Liver (tissue), 9 donors: ENCODE data around the gene FBLL1. TPM values are rescaled to one million over a fixed set of nuclear protein-coding genes. Genes with fewer than 3 reads are reported as not detected.

Experiments used
- DNase-seq: peaks from one replicate; pipeline ENCODE4 v3.0.0-alpha.2; 2017; ENCODE audit warnings: low spot score
- H3K27ac ChIP-seq, 2 donors: one replicate each; pipeline ENCODE4 v1.7.0; 2013; ENCODE audit warnings: inconsistent platforms in 2 of 2, low read length in 2 of 2, control low read depth in 1 of 2, low read depth in 1 of 2, mild to moderate bottlenecking in 1 of 2
- H3K27me3 ChIP-seq, 4 donors: one replicate each; pipeline versions ENCODE4 v1.6.1 to v1.7.0; 2013; ENCODE audit warnings: low read length in 3 of 4, inconsistent platforms in 1 of 4, mild to moderate bottlenecking in 1 of 4, moderate library complexity in 1 of 4; ENCODE audit not compliant: control insufficient read depth in 4 of 4, insufficient read depth in 4 of 4
- H3K36me3 ChIP-seq, 4 donors: one replicate each; pipeline versions ENCODE4 v1.6.1 to v1.7.0; 2013; ENCODE audit warnings: low read length in 3 of 4, mild to moderate bottlenecking in 3 of 4, low read depth in 1 of 4, moderate library complexity in 1 of 4; ENCODE audit not compliant: control insufficient read depth in 4 of 4, insufficient read depth in 3 of 4
- H3K4me1 ChIP-seq, 4 donors: one replicate each; pipeline versions ENCODE4 v1.6.1 to v1.7.0; 2013; ENCODE audit warnings: low read length in 3 of 4, mild to moderate bottlenecking in 3 of 4, moderate library complexity in 1 of 4; ENCODE audit not compliant: control insufficient read depth in 4 of 4, insufficient read depth in 4 of 4
- H3K4me3 ChIP-seq, 3 donors: one replicate each; pipeline versions ENCODE4 v1.6.1 to v1.7.0; 2013; ENCODE audit warnings: low read length in 3 of 3, control low read depth in 1 of 3, low read depth in 1 of 3, mild to moderate bottlenecking in 1 of 3
- H3K9ac ChIP-seq, 2 donors: one replicate each; pipeline ENCODE4 v1.7.0; 2013; ENCODE audit warnings: low read length in 2 of 2, mild to moderate bottlenecking in 2 of 2, moderate library complexity in 2 of 2, control low read depth in 1 of 2, low read depth in 1 of 2
- H3K9me3 ChIP-seq, 4 donors: one replicate each; pipeline versions ENCODE4 v1.6.1 to v1.7.0; 2013; ENCODE audit warnings: low read length in 3 of 4; ENCODE audit not compliant: control insufficient read depth in 4 of 4
- ATF3 ChIP-seq: IDR thresholded peaks from 2 replicates; pipeline ENCODE4 v1.6.1; 2016; ENCODE audit warnings: antibody characterized with exemption
- EGR1 ChIP-seq, 2 donors: IDR thresholded peaks; 2 replicates each; pipeline ENCODE4 v1.6.1; 2016 to 2018; ENCODE audit warnings: antibody characterized with exemption in 2 of 2, low read depth in 2 of 2
- FOXA1 ChIP-seq: IDR thresholded peaks from 2 replicates; pipeline ENCODE4 v1.6.1; 2016; ENCODE audit warnings: antibody characterized with exemption
- FOXA2 ChIP-seq: IDR thresholded peaks from 2 replicates; pipeline ENCODE4 v1.6.1; 2016; ENCODE audit warnings: antibody characterized with exemption
- GABPA ChIP-seq, 2 donors: IDR thresholded peaks in 1 of 2; conservative IDR thresholded peaks in 1 of 2; 2 replicates each; pipeline ENCODE4 v1.6.1; 2016; ENCODE audit warnings: antibody characterized with exemption in 2 of 2, mild to moderate bottlenecking in 1 of 2, moderate library complexity in 1 of 2
- HNF4A ChIP-seq, 2 donors: conservative IDR thresholded peaks; 2 replicates each; pipeline ENCODE4 v1.6.1; 2016; ENCODE audit warnings: antibody characterized with exemption in 2 of 2, mild to moderate bottlenecking in 2 of 2
- HNF4G ChIP-seq: IDR thresholded peaks from 2 replicates; pipeline ENCODE4 v1.6.1; 2016; ENCODE audit warnings: antibody characterized with exemption
- JUND ChIP-seq, 2 donors: IDR thresholded peaks; 2 replicates each; pipeline ENCODE4 v1.6.1; 2016; ENCODE audit warnings: antibody characterized with exemption in 2 of 2
- NR2F2 ChIP-seq: IDR thresholded peaks from 2 replicates; pipeline ENCODE4 v1.6.1; 2016; ENCODE audit warnings: antibody characterized with exemption
- RAD21 ChIP-seq, 2 donors: IDR thresholded peaks; 2 replicates each; pipeline ENCODE4 v1.6.1; 2016; ENCODE audit warnings: antibody characterized with exemption in 2 of 2, mild to moderate bottlenecking in 2 of 2
- REST ChIP-seq: IDR thresholded peaks from 2 replicates; pipeline ENCODE4 v1.6.1; 2016; ENCODE audit warnings: antibody characterized with exemption, mild to moderate bottlenecking
- RXRA ChIP-seq, 2 donors: IDR thresholded peaks; 2 replicates each; pipeline ENCODE4 v1.6.1; 2017 to 2018; ENCODE audit warnings: antibody characterized with exemption in 2 of 2, mild to moderate bottlenecking in 1 of 2
- SP1 ChIP-seq: IDR thresholded peaks from 2 replicates; pipeline ENCODE4 v1.6.1; 2018; ENCODE audit warnings: antibody characterized with exemption, mild to moderate bottlenecking
- TAF1 ChIP-seq: conservative IDR thresholded peaks from 2 replicates; pipeline ENCODE4 v1.6.1; 2016; ENCODE audit warnings: antibody characterized with exemption, mild to moderate bottlenecking
- WGBS: extraction: QIAGEN DNeasy Blood & Tissue Kit; methylation state at CpG from one replicate; pipeline ENCODE4 v1.1.7; 2013; 5-methylcytosine and 5-hydroxymethylcytosine counted together
- polyA plus RNA-seq, 2 donors: library from polyadenylated mRNA; stranded (reverse) in 1 of 2; unstranded in 1 of 2; fragments of 200-250 nt in 1 of 2; fragments of >200 nt in 1 of 2; fragmentation: Nextera tagmentation in 1 of 2; extraction: Ambion mirVana in 1 of 2; gene quantifications; one replicate each; pipeline versions ENCODE4 v1.2.1 to v1.2.3, GENCODE V29; 2013 to 2015
- total RNA-seq, 2 donors: library from RNA; depleted of rRNA; stranded (reverse); fragments of >200 nt; gene quantifications; one replicate each; pipeline ENCODE4 v1.2.3, GENCODE V29; 2014
- TF ChIP-seq, protein P1 (sequence below): IDR thresholded peaks from 2 replicates; pipeline ENCODE4 v1.6.1; 2016; ENCODE audit warnings: antibody characterized with exemption
- TF ChIP-seq, protein P2 (sequence below): fragments of 150-350 bp; IDR thresholded peaks from 2 replicates; pipeline ENCODE4 v1.5.1; 2017; ENCODE audit warnings: improper control_type of control experiment, low read depth, low read length; ENCODE audit not compliant: missing input control
- TF ChIP-seq, protein P3 (sequence below): IDR thresholded peaks from 2 replicates; pipeline ENCODE4 v1.6.1; 2016; ENCODE audit warnings: antibody characterized with exemption
- donor health status: healthy.
- donor health status: healthy.
- donor health status: healthy.
- donor health status: healthy.
- donor health status: healthy.

FBLL1 gene
- total and polyA plus RNA-seq, 4 donors: 0.05 to 0.42 (median 0.17) TPM; not detected in 1

DNA sequence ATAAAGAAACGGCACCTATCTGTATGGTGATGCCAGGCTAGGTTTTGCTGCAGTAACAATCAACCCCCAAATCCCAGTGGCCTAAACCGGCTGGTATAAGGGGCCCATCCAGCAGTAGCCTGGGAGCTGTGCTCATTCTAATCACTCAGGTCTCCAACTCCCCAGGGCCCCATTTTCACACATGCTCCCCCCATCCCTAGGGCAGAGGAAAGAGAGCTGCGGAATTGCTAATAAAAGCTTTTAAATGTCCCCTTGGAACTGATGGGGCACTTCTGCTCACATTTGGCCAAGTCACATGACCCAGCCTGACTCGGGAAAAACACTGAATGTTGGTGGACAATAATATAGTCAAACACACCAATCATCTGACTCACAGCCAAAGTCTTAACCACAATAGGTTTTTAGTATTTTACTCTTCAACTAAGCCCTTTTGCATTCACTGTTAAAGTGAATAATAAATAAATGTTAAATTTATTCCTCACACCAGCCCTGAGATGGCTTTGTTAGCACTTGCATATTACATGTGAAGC, 1.6 kb downstream of the FBLL1 start:
- Histone ChIP-seq H3K9me3 (peaks cover 0 to 7% (median under 1%) of the 10 kb centered on the region in 4 donors), H3K36me3 (no peaks in the 10 kb centered on the region), H3K27me3 (peaks cover 0 to 4% (median 0%) of the 10 kb centered on the region in 4 donors), H3K4me1 (peaks cover 3 to 8% (median 4%) of the 10 kb centered on the region in 4 donors), H3K9ac (no peak overlapping the region), H3K4me3 (no peak overlapping the region), H3K27ac (no peak overlapping the region)
- DNase-seq: no peak
- WGBS: 88% methylated on average over 4 of the region's 4 CpGs
- no peak for TF ChIP-seq ATF3
- TF ChIP-seq RXRA (IDR thresholded peaks at IDR 0.05): no peak
- no peak for TF ChIP-seq EGR1 (IDR thresholded peaks at IDR 0.05; ENCODE audit: low read depth in 2 of 2)
- TF ChIP-seq REST: no peak
- no peak for TF ChIP-seq NR2F2
- no peak for TF ChIP-seq FOXA1
- TF ChIP-seq, protein P1, sequence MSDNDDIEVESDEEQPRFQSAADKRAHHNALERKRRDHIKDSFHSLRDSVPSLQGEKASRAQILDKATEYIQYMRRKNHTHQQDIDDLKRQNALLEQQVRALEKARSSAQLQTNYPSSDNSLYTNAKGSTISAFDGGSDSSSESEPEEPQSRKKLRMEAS: no peak
- TF ChIP-seq TAF1: no peak

DNA sequence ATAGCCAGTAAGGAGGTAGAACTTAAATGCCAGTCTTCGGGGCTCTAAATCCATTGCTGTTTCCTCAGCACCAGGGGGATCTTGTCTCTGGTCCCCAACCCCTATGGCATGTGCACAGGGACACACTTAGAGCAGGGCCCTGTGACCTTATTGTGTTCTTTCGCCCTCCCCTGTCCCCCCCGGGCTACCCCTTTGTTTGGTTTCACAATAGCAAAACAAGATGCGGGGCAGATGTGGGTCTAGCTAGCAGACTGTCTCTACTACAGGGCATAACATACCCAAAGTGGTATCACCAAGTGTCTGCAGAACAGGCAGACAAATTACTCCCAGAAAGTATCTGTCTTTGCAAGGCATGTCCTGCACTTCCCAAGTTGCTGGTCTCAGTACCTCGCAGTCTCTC, 2.1 kb downstream of the FBLL1 start:
- Histone ChIP-seq H3K27ac (no peak overlapping the region), H3K9ac (no peak overlapping the region), H3K4me1 (peaks cover 3 to 8% (median 4%) of the 10 kb centered on the region in 4 donors), H3K36me3 (no peaks in the 10 kb centered on the region), H3K9me3 (peaks cover 0 to 7% (median under 1%) of the 10 kb centered on the region in 4 donors), H3K4me3 (no peak overlapping the region), H3K27me3 (peaks cover 0 to 4% (median 0%) of the 10 kb centered on the region in 4 donors)
- WGBS: 93% methylated on average over 5 of the region's 5 CpGs
- no peak for TF ChIP-seq GABPA (IDR thresholded peaks at IDR 0.05 in 1 of 2, conservative IDR thresholded peaks at IDR 0.05 in 1 of 2)
- no peak for TF ChIP-seq NR2F2
- TF ChIP-seq, protein P2, sequence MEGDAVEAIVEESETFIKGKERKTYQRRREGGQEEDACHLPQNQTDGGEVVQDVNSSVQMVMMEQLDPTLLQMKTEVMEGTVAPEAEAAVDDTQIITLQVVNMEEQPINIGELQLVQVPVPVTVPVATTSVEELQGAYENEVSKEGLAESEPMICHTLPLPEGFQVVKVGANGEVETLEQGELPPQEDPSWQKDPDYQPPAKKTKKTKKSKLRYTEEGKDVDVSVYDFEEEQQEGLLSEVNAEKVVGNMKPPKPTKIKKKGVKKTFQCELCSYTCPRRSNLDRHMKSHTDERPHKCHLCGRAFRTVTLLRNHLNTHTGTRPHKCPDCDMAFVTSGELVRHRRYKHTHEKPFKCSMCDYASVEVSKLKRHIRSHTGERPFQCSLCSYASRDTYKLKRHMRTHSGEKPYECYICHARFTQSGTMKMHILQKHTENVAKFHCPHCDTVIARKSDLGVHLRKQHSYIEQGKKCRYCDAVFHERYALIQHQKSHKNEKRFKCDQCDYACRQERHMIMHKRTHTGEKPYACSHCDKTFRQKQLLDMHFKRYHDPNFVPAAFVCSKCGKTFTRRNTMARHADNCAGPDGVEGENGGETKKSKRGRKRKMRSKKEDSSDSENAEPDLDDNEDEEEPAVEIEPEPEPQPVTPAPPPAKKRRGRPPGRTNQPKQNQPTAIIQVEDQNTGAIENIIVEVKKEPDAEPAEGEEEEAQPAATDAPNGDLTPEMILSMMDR: no peak
- TF ChIP-seq, protein P1: no peak
- TF ChIP-seq REST: no peak
- no peak for TF ChIP-seq EGR1 (IDR thresholded peaks at IDR 0.05; ENCODE audit: low read depth in 2 of 2)
- TF ChIP-seq FOXA2: no peak
- no peak for TF ChIP-seq HNF4A (conservative IDR thresholded peaks at IDR 0.05)
- TF ChIP-seq ATF3: no peak
- no peak for TF ChIP-seq HNF4G
- TF ChIP-seq SP1: no peak
- TF ChIP-seq, protein P3, sequence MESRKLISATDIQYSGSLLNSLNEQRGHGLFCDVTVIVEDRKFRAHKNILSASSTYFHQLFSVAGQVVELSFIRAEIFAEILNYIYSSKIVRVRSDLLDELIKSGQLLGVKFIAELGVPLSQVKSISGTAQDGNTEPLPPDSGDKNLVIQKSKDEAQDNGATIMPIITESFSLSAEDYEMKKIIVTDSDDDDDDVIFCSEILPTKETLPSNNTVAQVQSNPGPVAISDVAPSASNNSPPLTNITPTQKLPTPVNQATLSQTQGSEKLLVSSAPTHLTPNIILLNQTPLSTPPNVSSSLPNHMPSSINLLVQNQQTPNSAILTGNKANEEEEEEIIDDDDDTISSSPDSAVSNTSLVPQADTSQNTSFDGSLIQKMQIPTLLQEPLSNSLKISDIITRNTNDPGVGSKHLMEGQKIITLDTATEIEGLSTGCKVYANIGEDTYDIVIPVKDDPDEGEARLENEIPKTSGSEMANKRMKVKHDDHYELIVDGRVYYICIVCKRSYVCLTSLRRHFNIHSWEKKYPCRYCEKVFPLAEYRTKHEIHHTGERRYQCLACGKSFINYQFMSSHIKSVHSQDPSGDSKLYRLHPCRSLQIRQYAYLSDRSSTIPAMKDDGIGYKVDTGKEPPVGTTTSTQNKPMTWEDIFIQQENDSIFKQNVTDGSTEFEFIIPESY: no peak
- no peak for TF ChIP-seq RAD21 (IDR thresholded peaks at IDR 0.05)
- no peak for TF ChIP-seq RXRA (IDR thresholded peaks at IDR 0.05)
- no peak for TF ChIP-seq JUND (IDR thresholded peaks at IDR 0.05)
- DNase-seq: no peak
